K562 (cell line): Measurements from ENCODE around the gene STAMBPL1. TPM values are rescaled to one million over a fixed set of nuclear protein-coding genes. Genes with fewer than 3 reads are reported as not detected.

ENCODE experiments used
- ATAC-seq: fragments of 200-7000 bp; cut with Tn5 transposase; 3 replicates; pipeline ENCODE4 v1.9.1; 2020; ENCODE audit warnings: moderate library complexity
- BruUV-seq: library from RNA; stranded (reverse); fragments of 400-500 nt; replicated peaks from 2 replicates; lab custom pipeline; 2021; lab: Mats Ljungman, UMichigan
- CTCF ChIA-PET: fragments of 300-600 bp; formaldehyde crosslinking; extraction: SDS; loops from one replicate; lab custom pipeline; 2021; ENCODE audit warnings: low intra/inter-chr PET ratio; lab: Yijun Ruan, JAX
- POLR2A ChIA-PET: fragments of 300-600, 350-650 bp; sonication (Branson Sonifier 250); formaldehyde crosslinking; extraction: SDS; loops from one replicate; lab custom pipeline; 2021; ENCODE audit warnings: antibody characterized with exemption, inconsistent platforms; lab: Yijun Ruan, JAX
- DNase-seq, 4 experiments: peaks; one replicate each; pipeline versions ENCODE4 v3.0.0 to v3.0.0-alpha.2; 2011 to 2018; ENCODE audit warnings: low spot score in 3 of 4, mixed read lengths in 3 of 4; ENCODE audit errors: extremely low read depth in 1 of 4
- FAIRE-seq: peaks from 2 replicates; lab custom pipeline; 2011; peaks lifted over from hg19 to GRCh38; lab: Jason Lieb, UNC
- H2AFZ ChIP-seq: 2 replicates; pipeline ENCODE4 v1.6.0; 2011; ENCODE audit warnings: low read depth, low read length, control low read depth, inconsistent platforms
- H3K27ac ChIP-seq: fragments of 200-600 bp; 3 replicates; pipeline ENCODE4 v1.8.0; 2011; ENCODE audit warnings: low read depth, mild to moderate bottlenecking, control low read depth, inconsistent platforms, low read length, moderate library complexity, mixed read lengths; ENCODE audit errors: extremely low read depth
- H3K27me3 ChIP-seq, 2 experiments: fragments of 300-600 bp in 1 of 2; 2 replicates in 1 of 2; 3 replicates in 1 of 2; pipeline versions ENCODE4 v1.6.0 to v1.8.0; 2011; ENCODE audit warnings: inconsistent platforms in 2 of 2, low read length in 2 of 2, mild to moderate bottlenecking in 1 of 2, mixed read lengths in 1 of 2, moderate library complexity in 1 of 2; ENCODE audit not compliant: control insufficient read depth in 2 of 2, insufficient read depth in 2 of 2
- H3K36me3 ChIP-seq: fragments of 300-600 bp; 3 replicates; pipeline ENCODE4 v1.8.0; 2011; ENCODE audit warnings: mild to moderate bottlenecking, low read length, inconsistent platforms; ENCODE audit not compliant: control insufficient read depth, insufficient read depth
- H3K4me1 ChIP-seq, 2 experiments: fragments of 200-600 bp in 1 of 2; replicated peaks in 1 of 2; 2 replicates in 1 of 2; 3 replicates in 1 of 2; pipeline versions ENCODE4 v1.5.1 to v1.8.0; 2011; ENCODE audit warnings: inconsistent platforms in 2 of 2, low read length in 2 of 2, mild to moderate bottlenecking in 1 of 2, mixed read lengths in 1 of 2, moderate library complexity in 1 of 2; ENCODE audit not compliant: control insufficient read depth in 2 of 2, insufficient read depth in 2 of 2
- H3K4me2 ChIP-seq: 2 replicates; pipeline ENCODE4 v1.6.1; 2011; ENCODE audit warnings: low read length, control low read depth, inconsistent platforms, mixed read lengths; ENCODE audit not compliant: insufficient read depth
- H3K4me3 ChIP-seq: fragments of 200-600 bp; sonication (generic), shearing (Covaris generic); 2 replicates; pipeline ENCODE4 v1.5.1; 2016; ENCODE audit warnings: control low read depth, inconsistent platforms
- H3K79me2 ChIP-seq: fragments of 200-600 bp; 3 replicates; pipeline ENCODE4 v1.8.0; 2011; ENCODE audit warnings: low read length, inconsistent platforms; ENCODE audit not compliant: control insufficient read depth, insufficient read depth
- H3K9ac ChIP-seq, 2 experiments: 2 replicates each; pipeline versions ENCODE4 v1.6.0 to v1.6.1; 2011; ENCODE audit warnings: low read depth in 2 of 2, low read length in 2 of 2, control low read depth in 1 of 2, inconsistent platforms in 1 of 2, mild to moderate bottlenecking in 1 of 2, mixed read lengths in 1 of 2; ENCODE audit not compliant: insufficient read depth in 1 of 2
- H3K9me1 ChIP-seq: one replicate; pipeline ENCODE4 v1.6.0; 2011; ENCODE audit warnings: inconsistent platforms, mild to moderate bottlenecking, low read length, moderate library complexity; ENCODE audit not compliant: control insufficient read depth, insufficient read depth
- H3K9me3 ChIP-seq: replicated peaks from 2 replicates; pipeline ENCODE4 v1.5.1; 2011; ENCODE audit warnings: low read depth, low read length, inconsistent platforms; ENCODE audit not compliant: control insufficient read depth, insufficient read depth
- H4K20me1 ChIP-seq: replicated peaks from 2 replicates; pipeline ENCODE4 v1.6.1; 2011; ENCODE audit warnings: low read length, inconsistent platforms, mixed read lengths; ENCODE audit not compliant: control insufficient read depth, insufficient read depth
- ARID3A ChIP-seq: IDR thresholded peaks from 2 replicates; pipeline ENCODE4 v1.6.1; 2012; ENCODE audit warnings: low read depth, low read length, improper control_type of control experiment, borderline replicate concordance
- CHCHD3 ChIP-seq: fragments of 250-450 bp; sonication (Bioruptor Pico); IDR thresholded peaks from 2 replicates; pipeline ENCODE4 v2.1.2; 2022; ENCODE audit warnings: mild to moderate bottlenecking
- DNMT1 ChIP-seq: fragments of 450-650 bp; IDR thresholded peaks from 2 replicates; pipeline ENCODE4 v1.6.1; 2016; ENCODE audit warnings: antibody characterized with exemption, mild to moderate bottlenecking
- ESRRB ChIP-seq: fragments of 250-450 bp; sonication (Bioruptor Pico); IDR thresholded peaks from 2 replicates; pipeline ENCODE4 v1.5.0; 2020; ENCODE audit warnings: mild to moderate bottlenecking, moderate library complexity, borderline replicate concordance
- MCM5 ChIP-seq: fragments of 450-650 bp; IDR thresholded peaks from 2 replicates; pipeline ENCODE4 v1.6.1; 2016; ENCODE audit warnings: low read depth
- MYC ChIP-seq, 2 experiments: fragments of 250-450 bp in 1 of 2; sonication (Bioruptor Pico) in 1 of 2; IDR thresholded peaks; 2 replicates each; pipeline versions ENCODE4 v1.5.1 to v1.6.1; 2012 to 2021; ENCODE audit warnings: low read depth in 2 of 2, borderline replicate concordance in 1 of 2, improper control_type of control experiment in 1 of 2, low read length in 1 of 2, mild to moderate bottlenecking in 1 of 2, moderate library complexity in 1 of 2
- RERE ChIP-seq: sonication (generic); formaldehyde crosslinking; IDR thresholded peaks from 2 replicates; pipeline ENCODE4 v1.8.0; 2023; ENCODE audit warnings: missing genetic modification reagents, mild to moderate bottlenecking, borderline replicate concordance
- SOX6 ChIP-seq: fragments of 450-650 bp; IDR thresholded peaks from 2 replicates; pipeline ENCODE4 v1.6.1; 2014; ENCODE audit warnings: mild to moderate bottlenecking
- TEAD1 ChIP-seq, 2 experiments: fragments of 450-650 bp in 1 of 2; sonication (generic) in 1 of 2; formaldehyde crosslinking; IDR thresholded peaks; 2 replicates each; pipeline versions ENCODE4 v1.4.0 to v1.8.0; 2020 to 2022; ENCODE audit warnings: mild to moderate bottlenecking in 2 of 2, missing genetic modification reagents in 1 of 2
- WGBS: fragments of 100-300 bp; shearing (Covaris generic); methylation state at CpG from one replicate; pipeline ENCODE4 v1.1.6; 2016; ENCODE audit warnings: low coverage, mixed read lengths; ENCODE audit not compliant: insufficient coverage; ENCODE audit errors: missing lambda C conversion rate; 5-methylcytosine and 5-hydroxymethylcytosine counted together
- in situ Hi-C: fragments of 300-500 bp; cut with MboI; formaldehyde crosslinking; loops from 4 replicates; pipeline ENCODE4 v1.15.0; 2018; ENCODE audit warnings: inconsistent platforms, mixed read lengths
- intact Hi-C: fragments of 100-400 bp; cut with micrococcal nuclease; formaldehyde crosslinking; loops from 2 replicates; pipeline ENCODE4 v1.14.2; 2022
- polyA plus RNA-seq, 8 experiments: library from polyadenylated mRNA; depleted of rRNA in 4 of 8; stranded (reverse) in 5 of 8; unstranded in 3 of 8; fragments of >200 nt; fragmentation: Nextera tagmentation in 2 of 8; fragmentation: Illumina TruSeq in 1 of 8; extraction: Ambion mirVana in 2 of 8; extraction: Trizol in 1 of 8; gene quantifications; 2 replicates each; pipeline versions ENCODE4 v1.2.1 to v1.2.3, GENCODE V29; 2011 to 2014; ENCODE audit warnings: inconsistent platforms in 1 of 8, missing spikeins in 1 of 8
- total RNA-seq, 7 experiments: library from RNA; depleted of rRNA in 6 of 7; stranded (reverse); fragments of >200 nt in 6 of 7; fragmentation: Illumina TruSeq in 2 of 7; extraction: Trizol in 2 of 7; gene quantifications; 2 replicates each; pipeline versions ENCODE4 v1.2.1 to v1.2.3, GENCODE V29; 2011 to 2021; ENCODE audit warnings: low replicate concordance in 1 of 7

STAMBPL1 gene
- total and polyA plus RNA-seq, 9 of the 15 experiments (the other 6 are each of a cell fraction or from before 2014, with no cell fraction given), result 0.09 TPM; not detected in 8

GRCh38 chr10:88853155-88853881 is 26.7 kb upstream of the STAMBPL1 start:
- POLR2A ChIA-PET, result interaction anchor here (0.6 kb wide), 1 partner anchor 1984 kb away, joined by 3 read pairs; no protein-coding TSS in a partner anchor
- Histone ChIP-seq H3K27ac (no peak overlapping the region), H3K9me1 (no peaks in the 10 kb centered on the region), H2AFZ (no peak overlapping the region), H3K9me3 (no peaks in the 10 kb centered on the region), H3K36me3 (no peaks in the 10 kb centered on the region), H3K4me3 (no peak overlapping the region), H3K9ac (no peak overlapping the region), H3K4me2 (no peak overlapping the region), H3K27me3 (no peaks in the 10 kb centered on the region), H3K4me1 (no peaks in the 10 kb centered on the region), H3K79me2 (no peaks in the 10 kb centered on the region), H4K20me1 (no peaks in the 10 kb centered on the region)
- intact Hi-C loops (no loop called here), in situ Hi-C loops (no loop called here)
- CTCF ChIA-PET, result no interaction called here
- BruUV-seq, result no TSS peak
- no peak for ATAC-seq
- DNase-seq, result no peak
- TF ChIP-seq MYC (IDR thresholded peaks at IDR 0.05; ENCODE audit: low read depth, low read length) (no peak), MYC (CRISPR knock-in tag; IDR thresholded peaks at IDR 0.05; ENCODE audit: borderline replicate concordance, low read depth) (no peak), TEAD1 (CRISPR knock-in tag; IDR thresholded peaks at IDR 0.05) (no peak), ESRRB (CRISPR knock-in tag) (no peak), SOX6 (no peak), DNMT1 (no peak), MCM5 (no peak), CHCHD3 (CRISPR knock-in tag) (no peak), ARID3A (no peak), RERE (CRISPR knock-in tag) (no peak)
- no peak for FAIRE-seq
- 0% methylated on average over 4 of the region's 4 CpGs for WGBS
